GM23338 (cell line): ENCODE results near the gene COL15A1. TPM values are rescaled to one million over a fixed set of nuclear protein-coding genes. Genes with fewer than 3 reads are reported as not detected.

Experiments used
- ATAC-seq: fragments of 200-7000 bp; cut with Tn5 transposase; 3 replicates; pipeline ENCODE4 v1.9.1; 2020
- DNase-seq: peaks from one replicate; pipeline ENCODE4 v3.0.0-alpha.2; 2015; ENCODE audit warnings: low spot score
- H2AFZ ChIP-seq: fragments of 200-600 bp; sonication (generic); 2 replicates; pipeline ENCODE4 v1.8.0; 2016; ENCODE audit warnings: antibody characterized with exemption, mild to moderate bottlenecking, moderate library complexity
- H3F3A ChIP-seq: fragments of 200-600 bp; sonication (generic); replicated peaks from 2 replicates; pipeline ENCODE4 v1.8.0; 2017; ENCODE audit warnings: antibody characterized with exemption, mixed run types, low read depth
- H3K27ac ChIP-seq: fragments of 200-600 bp; sonication (generic); 2 replicates; pipeline ENCODE4 v1.6.1; 2016; ENCODE audit warnings: low read depth
- H3K27me3 ChIP-seq: fragments of 200-600 bp; sonication (generic); 2 replicates; pipeline ENCODE4 v1.8.0; 2016; ENCODE audit warnings: mild to moderate bottlenecking, mixed run types, moderate library complexity; ENCODE audit not compliant: insufficient read depth
- H3K36me3 ChIP-seq: fragments of 200-600 bp; sonication (generic); 2 replicates; pipeline ENCODE4 v1.8.0; 2016; ENCODE audit warnings: mild to moderate bottlenecking; ENCODE audit not compliant: insufficient read depth
- H3K4me1 ChIP-seq: fragments of 200-600 bp; sonication (generic); 2 replicates; pipeline ENCODE4 v1.8.0; 2016; ENCODE audit warnings: mild to moderate bottlenecking, moderate library complexity; ENCODE audit not compliant: insufficient read depth
- H3K4me2 ChIP-seq: fragments of 200-600 bp; sonication (generic); 2 replicates; pipeline ENCODE4 v1.7.1; 2017; ENCODE audit warnings: mixed run types
- H3K4me3 ChIP-seq: fragments of 200-600 bp; sonication (generic); 2 replicates; pipeline ENCODE4 v1.6.1; 2016; ENCODE audit warnings: mixed run types
- H3K79me2 ChIP-seq: fragments of 200-600 bp; sonication (generic); replicated peaks from 2 replicates; pipeline ENCODE4 v1.8.0; 2017; ENCODE audit warnings: mild to moderate bottlenecking; ENCODE audit not compliant: insufficient read depth
- H3K9me2 ChIP-seq: fragments of 200-600 bp; sonication (generic); 2 replicates; pipeline ENCODE4 v1.8.0; 2017; ENCODE audit not compliant: insufficient read depth
- H4K20me1 ChIP-seq: fragments of 200-600 bp; sonication (generic); replicated peaks from 2 replicates; pipeline ENCODE4 v1.8.0; 2017; ENCODE audit warnings: mild to moderate bottlenecking; ENCODE audit not compliant: insufficient read depth
- H3K27ac Mint-ChIP-seq: 2 replicates; pipeline ENCODE4 v1.8.0; 2020; ENCODE audit warnings: inconsistent platforms, mild to moderate bottlenecking, moderate library complexity, mixed read lengths
- H3K27me3 Mint-ChIP-seq: 3 replicates; pipeline ENCODE4 v1.8.0; 2022; ENCODE audit warnings: low read depth, mild to moderate bottlenecking, moderate library complexity, mixed read lengths, inconsistent platforms; ENCODE audit not compliant: insufficient read depth, poor library complexity
- H3K36me3 Mint-ChIP-seq: 3 replicates; pipeline ENCODE4 v1.8.0; 2021; ENCODE audit warnings: low read depth, mild to moderate bottlenecking, inconsistent platforms, moderate library complexity, mixed read lengths
- H3K4me1 Mint-ChIP-seq: 3 replicates; pipeline ENCODE4 v1.8.0; 2020; ENCODE audit warnings: mild to moderate bottlenecking, inconsistent platforms, mixed read lengths
- H3K4me3 Mint-ChIP-seq: 3 replicates; pipeline ENCODE4 v1.8.0; 2021; ENCODE audit warnings: moderate library complexity, mild to moderate bottlenecking, inconsistent platforms, mixed read lengths
- H3K9me3 Mint-ChIP-seq: 3 replicates; pipeline ENCODE4 v1.8.0; 2020; ENCODE audit warnings: moderate library complexity, mild to moderate bottlenecking, inconsistent platforms, mixed read lengths
- CREB1 ChIP-seq: fragments of 250-450 bp; sonication (Bioruptor Pico); IDR thresholded peaks from 2 replicates; pipeline ENCODE4 v1.5.0; 2020; ENCODE audit warnings: low read depth, mild to moderate bottlenecking, moderate library complexity
- CTCF ChIP-seq, 2 experiments: fragments of 200-600 bp in 1 of 2; sonication (generic) in 1 of 2; conservative IDR thresholded peaks; 2 replicates each; pipeline versions ENCODE4 v1.5.1 to v1.6.1; 2016 to 2017; ENCODE audit warnings: antibody characterized with exemption in 2 of 2, low read depth in 2 of 2, mild to moderate bottlenecking in 2 of 2, moderate library complexity in 1 of 2
- EZH2 ChIP-seq: fragments of 200-600 bp; sonication (generic); IDR thresholded peaks from one replicate; pipeline ENCODE4 v1.8.0; 2017; ENCODE audit warnings: antibody characterized with exemption, mild to moderate bottlenecking, low read depth; ENCODE audit not compliant: unreplicated experiment
- EZH2phosphoT487 ChIP-seq: fragments of 200-600 bp; sonication (generic); IDR thresholded peaks from one replicate; pipeline ENCODE4 v1.8.1; 2018; ENCODE audit warnings: antibody characterized with exemption; ENCODE audit not compliant: unreplicated experiment
- JUNB ChIP-seq: IDR thresholded peaks from one replicate; pipeline ENCODE4 v1.6.1; 2016; ENCODE audit warnings: antibody characterized with exemption; ENCODE audit not compliant: unreplicated experiment
- NANOG ChIP-seq: IDR thresholded peaks from 2 replicates; pipeline ENCODE4 v1.6.1; 2016; ENCODE audit warnings: antibody characterized with exemption, borderline replicate concordance
- POLR2AphosphoS5 ChIP-seq: IDR thresholded peaks from 2 replicates; pipeline ENCODE4 v1.6.1; 2016; ENCODE audit warnings: antibody characterized with exemption, low read depth
- REST ChIP-seq: IDR thresholded peaks from one replicate; pipeline ENCODE4 v1.6.1; 2018; ENCODE audit warnings: antibody characterized with exemption; ENCODE audit not compliant: unreplicated experiment
- STAT1 ChIP-seq: IDR thresholded peaks from one replicate; pipeline ENCODE4 v1.6.1; 2016; ENCODE audit warnings: antibody characterized with exemption; ENCODE audit not compliant: unreplicated experiment
- ZNF114 ChIP-seq: fragments of 250-450 bp; sonication (Bioruptor Pico); IDR thresholded peaks from 2 replicates; pipeline ENCODE4 v1.5.0; 2020; ENCODE audit warnings: mild to moderate bottlenecking, moderate library complexity
- ZNF331 ChIP-seq: fragments of 250-450 bp; sonication (Bioruptor Pico); IDR thresholded peaks from 2 replicates; pipeline ENCODE4 v1.5.0; 2020; ENCODE audit warnings: low read depth, mild to moderate bottlenecking, moderate library complexity
- polyA plus RNA-seq: library from polyadenylated mRNA; unstranded; fragments of >200 nt; fragmentation: Nextera tagmentation; extraction: Ambion mirVana; gene quantifications from 2 replicates; pipeline ENCODE4 v1.2.1, GENCODE V29; 2016
- total RNA-seq: library from RNA; depleted of rRNA; stranded (reverse); fragments of >200 nt; shearing (Covaris generic); gene quantifications from 2 replicates; pipeline ENCODE4 v1.2.3, GENCODE V29; 2014
- TF ChIP-seq, protein P1 (sequence below): IDR thresholded peaks from 2 replicates; pipeline ENCODE4 v1.6.1; 2016; ENCODE audit warnings: antibody characterized with exemption
- TF ChIP-seq, protein P2 (sequence below): fragments of 250-450 bp; sonication (Bioruptor Pico); IDR thresholded peaks from 2 replicates; pipeline ENCODE4 v1.5.0; 2020; ENCODE audit warnings: mild to moderate bottlenecking, moderate library complexity

The COL15A1 gene
- total and polyA plus RNA-seq, 2 experiments from 2014 or later: 0.17 to 0.18 TPM

DNA sequence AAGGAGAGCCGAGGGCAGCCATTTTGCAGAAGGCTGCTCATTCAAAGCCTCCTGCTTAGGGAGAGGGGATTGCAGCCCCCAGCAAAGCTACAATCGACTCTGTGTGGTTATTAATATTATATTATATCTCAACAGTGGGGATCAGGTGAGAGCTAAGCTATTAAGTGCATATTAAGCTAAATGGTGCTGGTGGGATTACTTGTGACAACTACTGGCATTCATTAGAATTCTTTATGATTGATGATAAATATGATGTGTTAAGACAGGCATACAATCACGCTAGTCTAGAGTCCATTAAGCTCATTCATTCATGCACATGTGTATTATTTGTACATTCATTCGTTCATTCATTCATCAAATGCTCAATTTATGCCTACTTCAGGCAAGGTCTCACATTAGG, 23.0 kb downstream of the COL15A1 start:
- Histone ChIP-seq H3K4me1 (peaks cover 24% of the 10 kb centered on the region), H3K36me3 (no peaks in the 10 kb centered on the region), H3F3A (no peaks in the 10 kb centered on the region), H4K20me1 (no peaks in the 10 kb centered on the region), H3K27me3 (no peaks in the 10 kb centered on the region), H3K4me3 (no peak overlapping the region), H3K4me2 (no peak overlapping the region), H3K27ac (no peak overlapping the region), H3K9me2 (peaks cover 12% of the 10 kb centered on the region), H3K79me2 (no peaks in the 10 kb centered on the region), H2AFZ (no peak overlapping the region)
- TF ChIP-seq, protein P1, sequence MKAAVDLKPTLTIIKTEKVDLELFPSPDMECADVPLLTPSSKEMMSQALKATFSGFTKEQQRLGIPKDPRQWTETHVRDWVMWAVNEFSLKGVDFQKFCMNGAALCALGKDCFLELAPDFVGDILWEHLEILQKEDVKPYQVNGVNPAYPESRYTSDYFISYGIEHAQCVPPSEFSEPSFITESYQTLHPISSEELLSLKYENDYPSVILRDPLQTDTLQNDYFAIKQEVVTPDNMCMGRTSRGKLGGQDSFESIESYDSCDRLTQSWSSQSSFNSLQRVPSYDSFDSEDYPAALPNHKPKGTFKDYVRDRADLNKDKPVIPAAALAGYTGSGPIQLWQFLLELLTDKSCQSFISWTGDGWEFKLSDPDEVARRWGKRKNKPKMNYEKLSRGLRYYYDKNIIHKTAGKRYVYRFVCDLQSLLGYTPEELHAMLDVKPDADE: no peak
- TF ChIP-seq JUNB: no peak
- no peak for TF ChIP-seq EZH2
- no peak for TF ChIP-seq CREB1 (CRISPR knock-in tag)
- no peak for TF ChIP-seq POLR2AphosphoS5
- TF ChIP-seq ZNF114 (CRISPR knock-in tag): no peak
- no peak for TF ChIP-seq CTCF (conservative IDR thresholded peaks at IDR 0.05; ENCODE audit: low read depth in 2 of 2)
- no peak for TF ChIP-seq NANOG
- no peak for TF ChIP-seq ZNF331 (CRISPR knock-in tag)
- TF ChIP-seq REST: no peak
- no peak for TF ChIP-seq STAT1
- TF ChIP-seq EZH2phosphoT487: no peak
- TF ChIP-seq, protein P2, sequence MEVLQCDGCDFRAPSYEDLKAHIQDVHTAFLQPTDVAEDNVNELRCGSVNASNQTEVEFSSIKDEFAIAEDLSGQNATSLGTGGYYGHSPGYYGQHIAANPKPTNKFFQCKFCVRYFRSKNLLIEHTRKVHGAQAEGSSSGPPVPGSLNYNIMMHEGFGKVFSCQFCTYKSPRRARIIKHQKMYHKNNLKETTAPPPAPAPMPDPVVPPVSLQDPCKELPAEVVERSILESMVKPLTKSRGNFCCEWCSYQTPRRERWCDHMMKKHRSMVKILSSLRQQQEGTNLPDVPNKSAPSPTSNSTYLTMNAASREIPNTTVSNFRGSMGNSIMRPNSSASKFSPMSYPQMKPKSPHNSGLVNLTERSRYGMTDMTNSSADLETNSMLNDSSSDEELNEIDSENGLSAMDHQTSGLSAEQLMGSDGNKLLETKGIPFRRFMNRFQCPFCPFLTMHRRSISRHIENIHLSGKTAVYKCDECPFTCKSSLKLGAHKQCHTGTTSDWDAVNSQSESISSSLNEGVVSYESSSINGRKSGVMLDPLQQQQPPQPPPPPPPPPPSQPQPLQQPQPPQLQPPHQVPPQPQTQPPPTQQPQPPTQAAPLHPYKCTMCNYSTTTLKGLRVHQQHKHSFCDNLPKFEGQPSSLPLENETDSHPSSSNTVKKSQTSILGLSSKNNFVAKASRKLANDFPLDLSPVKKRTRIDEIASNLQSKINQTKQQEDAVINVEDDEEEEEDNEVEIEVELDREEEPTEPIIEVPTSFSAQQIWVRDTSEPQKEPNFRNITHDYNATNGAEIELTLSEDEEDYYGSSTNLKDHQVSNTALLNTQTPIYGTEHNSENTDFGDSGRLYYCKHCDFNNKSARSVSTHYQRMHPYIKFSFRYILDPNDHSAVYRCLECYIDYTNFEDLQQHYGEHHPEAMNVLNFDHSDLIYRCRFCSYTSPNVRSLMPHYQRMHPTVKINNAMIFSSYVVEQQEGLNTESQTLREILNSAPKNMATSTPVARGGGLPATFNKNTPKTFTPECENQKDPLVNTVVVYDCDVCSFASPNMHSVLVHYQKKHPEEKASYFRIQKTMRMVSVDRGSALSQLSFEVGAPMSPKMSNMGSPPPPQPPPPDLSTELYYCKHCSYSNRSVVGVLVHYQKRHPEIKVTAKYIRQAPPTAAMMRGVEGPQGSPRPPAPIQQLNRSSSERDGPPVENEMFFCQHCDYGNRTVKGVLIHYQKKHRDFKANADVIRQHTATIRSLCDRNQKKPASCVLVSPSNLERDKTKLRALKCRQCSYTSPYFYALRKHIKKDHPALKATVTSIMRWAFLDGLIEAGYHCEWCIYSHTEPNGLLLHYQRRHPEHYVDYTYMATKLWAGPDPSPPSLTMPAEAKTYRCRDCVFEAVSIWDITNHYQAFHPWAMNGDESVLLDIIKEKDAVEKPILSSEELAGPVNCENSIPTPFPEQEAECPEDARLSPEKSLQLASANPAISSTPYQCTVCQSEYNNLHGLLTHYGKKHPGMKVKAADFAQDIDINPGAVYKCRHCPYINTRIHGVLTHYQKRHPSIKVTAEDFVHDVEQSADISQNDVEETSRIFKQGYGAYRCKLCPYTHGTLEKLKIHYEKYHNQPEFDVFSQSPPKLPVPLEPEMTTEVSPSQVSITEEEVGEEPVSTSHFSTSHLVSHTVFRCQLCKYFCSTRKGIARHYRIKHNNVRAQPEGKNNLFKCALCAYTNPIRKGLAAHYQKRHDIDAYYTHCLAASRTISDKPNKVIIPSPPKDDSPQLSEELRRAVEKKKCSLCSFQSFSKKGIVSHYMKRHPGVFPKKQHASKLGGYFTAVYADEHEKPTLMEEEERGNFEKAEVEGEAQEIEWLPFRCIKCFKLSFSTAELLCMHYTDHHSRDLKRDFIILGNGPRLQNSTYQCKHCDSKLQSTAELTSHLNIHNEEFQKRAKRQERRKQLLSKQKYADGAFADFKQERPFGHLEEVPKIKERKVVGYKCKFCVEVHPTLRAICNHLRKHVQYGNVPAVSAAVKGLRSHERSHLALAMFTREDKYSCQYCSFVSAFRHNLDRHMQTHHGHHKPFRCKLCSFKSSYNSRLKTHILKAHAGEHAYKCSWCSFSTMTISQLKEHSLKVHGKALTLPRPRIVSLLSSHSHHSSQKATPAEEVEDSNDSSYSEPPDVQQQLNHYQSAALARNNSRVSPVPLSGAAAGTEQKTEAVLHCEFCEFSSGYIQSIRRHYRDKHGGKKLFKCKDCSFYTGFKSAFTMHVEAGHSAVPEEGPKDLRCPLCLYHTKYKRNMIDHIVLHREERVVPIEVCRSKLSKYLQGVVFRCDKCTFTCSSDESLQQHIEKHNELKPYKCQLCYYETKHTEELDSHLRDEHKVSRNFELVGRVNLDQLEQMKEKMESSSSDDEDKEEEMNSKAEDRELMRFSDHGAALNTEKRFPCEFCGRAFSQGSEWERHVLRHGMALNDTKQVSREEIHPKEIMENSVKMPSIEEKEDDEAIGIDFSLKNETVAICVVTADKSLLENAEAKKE (CRISPR knock-in tag): no peak
- Mint-ChIP-seq H3K36me3 (no peaks in the 10 kb centered on the region), H3K27ac (no peak overlapping the region), H3K27me3 (peaks cover 6% of the 10 kb centered on the region), H3K4me1 (peaks cover 40% of the 10 kb centered on the region), H3K9me3 (no peaks in the 10 kb centered on the region), H3K4me3 (no peak overlapping the region)
- ATAC-seq: no peak
- no peak for DNase-seq
